Measurements from ENCODE around the gene ZNF653. TPM values are rescaled to one million over a fixed set of nuclear protein-coding genes. Genes with fewer than 3 reads are reported as not detected.

The ZNF653 gene
- total and polyA plus RNA-seq, 2 donors (not counting 3 experiments of a cell fraction or from before 2014, with no cell fraction given): 7.0 to 8.7 TPM

GRCh38 chr19:11551603-11552235 is 46.1 kb upstream of the ZNF653 start:
- Histone ChIP-seq H4K20me1 (replicated peaks; ENCODE audit: control insufficient read depth, extremely low read depth, insufficient read depth, low read length) (no peaks in the 10 kb centered on the region), H3K27ac (ENCODE audit: insufficient read depth, low read depth, low read length) (no peak overlapping the region), H3K4me1 (ENCODE audit: control insufficient read depth, extremely low read depth, insufficient read depth, low read length) (no peaks in the 10 kb centered on the region), H3K9ac (replicated peaks; ENCODE audit: extremely low read depth, insufficient read depth, low read length) (no peak overlapping the region), H3K4me2 (ENCODE audit: insufficient read depth, low read length) (no peak overlapping the region), H3K9me3 (replicated peaks; ENCODE audit: control insufficient read depth, insufficient read depth, low read length) (no peaks in the 10 kb centered on the region), H3K36me3 (ENCODE audit: control insufficient read depth in 2 of 2, extremely low read depth in 1 of 2, insufficient read depth in 2 of 2, low read length in 2 of 2) (peaks cover 0 to 20% of the 10 kb centered on the region in 2 experiments), H3K9me1 (replicated peaks; ENCODE audit: control insufficient read depth, extremely low read depth, insufficient read depth, low read length) (no peaks in the 10 kb centered on the region), H3K27me3 (ENCODE audit: control insufficient read depth in 2 of 2, insufficient read depth in 2 of 2, low read length in 2 of 2) (no peaks in the 10 kb centered on the region), H3K4me3 (replicated peaks in 1 of 3; ENCODE audit: insufficient read depth in 1 of 3, low read depth in 1 of 3, low read length in 3 of 3) (no peak overlapping the region), H2AFZ (ENCODE audit: low read depth, low read length) (no peak overlapping the region), H3K79me2 (ENCODE audit: control insufficient read depth, insufficient read depth, low read length) (peaks cover 5% of the 10 kb centered on the region)
- intact Hi-C loops (cut with micrococcal nuclease): no loop called here
- dilution Hi-C loops (cut with MboI; ENCODE audit: extremely low pct_ligation_motif_present, low sequenced_read_pairs): no loop called here
- CTCF ChIA-PET: interaction anchor here (0.6 to 1.6 kb wide), 4 partner anchors 10 to 258 kb away, joined by 3 to 5 read pairs (median 4); no protein-coding TSS in a partner anchor
- POLR2A ChIA-PET: no interaction called here
- BruUV-seq (replicated peaks): no TSS peak
- no peak for TF ChIP-seq GATA2 (IDR thresholded peaks at IDR 0.05; ENCODE audit: insufficient read depth, insufficient read length, low read depth, low read length)
- TF ChIP-seq MYC (IDR thresholded peaks at IDR 0.05; ENCODE audit: low read depth, low read length): no peak
- TF ChIP-seq POLR2A (IDR thresholded peaks at IDR 0.05; ENCODE audit: low read depth, low read length): no peak
- peak; percentile 28 to 53 for TF ChIP-seq CTCF (IDR thresholded peaks at IDR 0.05; ENCODE audit: extremely low read depth in 1 of 2, insufficient read depth in 1 of 2, low read depth in 1 of 2, low read length in 2 of 2)
- TF ChIP-seq POLR2AphosphoS5 (IDR thresholded peaks at IDR 0.05; ENCODE audit: insufficient read depth, low read depth, low read length): no peak
- no peak for TF ChIP-seq MAX (IDR thresholded peaks at IDR 0.05; ENCODE audit: insufficient read depth, insufficient read length)
- no peak for TF ChIP-seq EZH2 (IDR thresholded peaks at IDR 0.05; ENCODE audit: borderline replicate concordance, low read depth, low read length, severe bottlenecking)
- no peak for FAIRE-seq
- no peak for DNase-seq (ENCODE audit: low read depth, low spot score)
